Measurements from ENCODE around the gene CRP.

Gene CRP

DNA sequence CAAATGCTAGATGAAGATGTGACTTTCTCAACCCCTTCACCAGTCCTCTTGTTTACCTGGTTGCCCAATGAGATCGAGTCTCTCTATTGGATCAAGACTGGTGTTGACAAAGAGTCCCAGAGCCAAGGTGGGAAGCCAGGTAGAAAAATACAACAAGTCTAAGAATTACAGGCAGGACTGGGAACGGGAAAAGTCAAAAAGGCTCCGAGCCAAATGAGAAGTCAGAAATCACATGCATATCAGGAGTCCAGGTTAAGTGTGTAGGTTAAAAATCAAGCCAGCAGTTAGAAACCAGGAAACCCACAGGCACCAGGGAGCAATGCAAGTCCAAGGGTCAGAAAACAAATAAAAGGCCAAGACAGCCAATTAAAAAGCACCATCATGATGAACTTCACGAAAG lies 39.0 kb upstream of the CRP start:
- TF ChIP-seq, protein P1, sequence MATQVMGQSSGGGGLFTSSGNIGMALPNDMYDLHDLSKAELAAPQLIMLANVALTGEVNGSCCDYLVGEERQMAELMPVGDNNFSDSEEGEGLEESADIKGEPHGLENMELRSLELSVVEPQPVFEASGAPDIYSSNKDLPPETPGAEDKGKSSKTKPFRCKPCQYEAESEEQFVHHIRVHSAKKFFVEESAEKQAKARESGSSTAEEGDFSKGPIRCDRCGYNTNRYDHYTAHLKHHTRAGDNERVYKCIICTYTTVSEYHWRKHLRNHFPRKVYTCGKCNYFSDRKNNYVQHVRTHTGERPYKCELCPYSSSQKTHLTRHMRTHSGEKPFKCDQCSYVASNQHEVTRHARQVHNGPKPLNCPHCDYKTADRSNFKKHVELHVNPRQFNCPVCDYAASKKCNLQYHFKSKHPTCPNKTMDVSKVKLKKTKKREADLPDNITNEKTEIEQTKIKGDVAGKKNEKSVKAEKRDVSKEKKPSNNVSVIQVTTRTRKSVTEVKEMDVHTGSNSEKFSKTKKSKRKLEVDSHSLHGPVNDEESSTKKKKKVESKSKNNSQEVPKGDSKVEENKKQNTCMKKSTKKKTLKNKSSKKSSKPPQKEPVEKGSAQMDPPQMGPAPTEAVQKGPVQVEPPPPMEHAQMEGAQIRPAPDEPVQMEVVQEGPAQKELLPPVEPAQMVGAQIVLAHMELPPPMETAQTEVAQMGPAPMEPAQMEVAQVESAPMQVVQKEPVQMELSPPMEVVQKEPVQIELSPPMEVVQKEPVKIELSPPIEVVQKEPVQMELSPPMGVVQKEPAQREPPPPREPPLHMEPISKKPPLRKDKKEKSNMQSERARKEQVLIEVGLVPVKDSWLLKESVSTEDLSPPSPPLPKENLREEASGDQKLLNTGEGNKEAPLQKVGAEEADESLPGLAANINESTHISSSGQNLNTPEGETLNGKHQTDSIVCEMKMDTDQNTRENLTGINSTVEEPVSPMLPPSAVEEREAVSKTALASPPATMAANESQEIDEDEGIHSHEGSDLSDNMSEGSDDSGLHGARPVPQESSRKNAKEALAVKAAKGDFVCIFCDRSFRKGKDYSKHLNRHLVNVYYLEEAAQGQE (IDR thresholded peaks at IDR 0.05; ENCODE audit: insufficient read depth in 1 of 2, low read depth in 2 of 2, low read length in 2 of 2): no peak
- TF ChIP-seq POLR2AphosphoS5 (IDR thresholded peaks at IDR 0.05; ENCODE audit: low read depth, low read length) (no peak), SIN3A (IDR thresholded peaks at IDR 0.05; ENCODE audit: borderline replicate concordance, insufficient read depth, low read length) (no peak), FOXP2 (optimal IDR thresholded peaks at IDR 0.05; ENCODE audit: borderline replicate concordance, extremely low read depth, extremely low read length, insufficient read depth) (no peak), TAF1 (IDR thresholded peaks at IDR 0.05; ENCODE audit: borderline replicate concordance, insufficient read depth, low read length) (no peak)

DNA sequence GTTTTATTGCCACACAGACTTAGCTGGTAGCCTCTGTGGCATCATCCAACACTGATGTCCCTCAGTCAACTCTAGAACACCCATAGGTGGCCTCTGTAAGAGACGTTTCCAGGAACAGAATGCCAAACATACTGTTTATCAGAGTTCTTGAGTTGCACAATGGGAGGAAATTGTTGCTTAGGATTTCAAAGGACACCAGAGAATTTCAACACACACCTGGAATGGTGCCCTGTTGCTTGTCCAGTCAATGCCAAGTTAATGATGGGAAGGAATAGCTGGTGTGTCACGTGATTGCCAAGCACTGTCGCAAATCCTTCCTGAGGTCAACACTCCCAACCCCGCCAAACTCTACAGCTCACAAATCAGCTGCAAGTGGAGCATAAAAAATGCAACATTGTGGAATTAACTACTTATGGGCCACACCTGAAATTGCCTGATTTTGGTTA lies 37.8 kb upstream of the CRP start:
- no peak for TF ChIP-seq SIN3A (IDR thresholded peaks at IDR 0.05; ENCODE audit: borderline replicate concordance, insufficient read depth, low read length)
- TF ChIP-seq, protein P1 (IDR thresholded peaks at IDR 0.05; ENCODE audit: insufficient read depth in 1 of 2, low read depth in 2 of 2, low read length in 2 of 2): no peak
- TF ChIP-seq TAF1 (IDR thresholded peaks at IDR 0.05; ENCODE audit: borderline replicate concordance, insufficient read depth, low read length): no peak
- no peak for TF ChIP-seq FOXP2 (optimal IDR thresholded peaks at IDR 0.05; ENCODE audit: borderline replicate concordance, extremely low read depth, extremely low read length, insufficient read depth)
- no peak for TF ChIP-seq POLR2AphosphoS5 (IDR thresholded peaks at IDR 0.05; ENCODE audit: low read depth, low read length)

DNA sequence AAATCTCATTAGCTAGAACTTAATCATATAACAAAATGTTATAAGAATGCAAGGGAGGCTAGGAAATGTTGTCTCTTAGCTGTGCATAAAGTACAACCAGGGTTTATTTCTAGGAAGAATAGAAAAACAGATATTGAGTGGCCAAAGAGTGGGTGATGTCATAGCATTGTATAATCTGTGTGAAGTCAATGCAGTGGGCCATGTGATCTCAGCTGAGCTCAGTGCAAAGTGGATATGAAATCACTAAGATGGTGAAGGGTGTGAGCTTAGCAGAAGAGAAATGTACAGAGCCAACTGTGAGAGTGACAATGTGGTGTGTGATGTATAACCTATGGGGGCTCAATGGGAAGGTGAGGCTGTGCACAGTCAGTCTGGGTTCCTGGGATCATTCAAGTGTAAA lies 36.6 kb upstream of the CRP start:
- TF ChIP-seq, protein P1 (IDR thresholded peaks at IDR 0.05; ENCODE audit: insufficient read depth in 1 of 2, low read depth in 2 of 2, low read length in 2 of 2): no peak
- no peak for TF ChIP-seq TAF1 (IDR thresholded peaks at IDR 0.05; ENCODE audit: borderline replicate concordance, insufficient read depth, low read length)
- no peak for TF ChIP-seq FOXP2 (optimal IDR thresholded peaks at IDR 0.05; ENCODE audit: borderline replicate concordance, extremely low read depth, extremely low read length, insufficient read depth)
- no peak for TF ChIP-seq SIN3A (IDR thresholded peaks at IDR 0.05; ENCODE audit: borderline replicate concordance, insufficient read depth, low read length)
- no peak for TF ChIP-seq POLR2AphosphoS5 (IDR thresholded peaks at IDR 0.05; ENCODE audit: low read depth, low read length)

DNA sequence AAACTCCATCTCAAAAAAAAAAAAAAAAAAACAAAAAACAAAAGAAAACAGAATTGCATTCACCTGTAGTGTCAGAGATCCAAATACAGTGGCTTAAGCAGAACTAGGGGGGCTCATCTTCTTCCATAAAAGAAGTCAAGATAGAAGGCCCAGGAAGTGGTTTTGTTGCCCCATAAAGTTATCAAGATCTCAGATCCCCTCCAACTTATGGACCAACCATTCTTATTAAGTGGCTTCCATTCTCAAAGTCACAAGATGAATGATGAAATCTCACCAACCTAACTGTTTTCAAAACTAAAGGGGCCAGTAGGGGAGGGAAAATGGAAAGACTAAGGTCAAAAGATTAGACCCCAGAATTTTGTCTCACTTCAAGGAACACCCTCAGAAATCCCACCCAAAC lies 36.2 kb upstream of the CRP start:
- TF ChIP-seq POLR2AphosphoS5 (IDR thresholded peaks at IDR 0.05; ENCODE audit: low read depth, low read length): no peak
- TF ChIP-seq SIN3A (IDR thresholded peaks at IDR 0.05; ENCODE audit: borderline replicate concordance, insufficient read depth, low read length): no peak
- TF ChIP-seq FOXP2 (optimal IDR thresholded peaks at IDR 0.05; ENCODE audit: borderline replicate concordance, extremely low read depth, extremely low read length, insufficient read depth): no peak
- TF ChIP-seq, protein P1 (IDR thresholded peaks at IDR 0.05; ENCODE audit: insufficient read depth in 1 of 2, low read depth in 2 of 2, low read length in 2 of 2): no peak
- no peak for TF ChIP-seq TAF1 (IDR thresholded peaks at IDR 0.05; ENCODE audit: borderline replicate concordance, insufficient read depth, low read length)

DNA sequence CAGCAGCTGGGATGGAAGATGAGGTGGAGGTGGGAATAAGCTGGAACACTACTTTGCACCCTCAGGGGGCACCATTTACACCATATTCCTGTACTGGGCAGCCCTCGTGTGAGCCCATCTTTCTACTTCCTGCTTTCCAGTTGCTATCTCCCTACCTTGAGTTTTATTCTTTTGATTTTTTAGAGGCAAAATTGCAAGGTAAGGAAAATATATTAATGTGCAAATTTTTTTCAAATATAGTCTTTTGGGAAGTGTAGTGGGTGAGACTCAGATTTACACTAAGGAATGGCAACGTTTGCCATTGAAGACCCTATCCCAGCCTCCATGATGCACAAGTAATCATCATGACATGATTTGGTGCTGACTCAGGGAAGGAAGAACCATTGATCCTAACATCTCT lies 35.2 kb upstream of the CRP start:
- TF ChIP-seq POLR2AphosphoS5 (IDR thresholded peaks at IDR 0.05; ENCODE audit: low read depth, low read length): no peak
- TF ChIP-seq, protein P1 (IDR thresholded peaks at IDR 0.05; ENCODE audit: insufficient read depth in 1 of 2, low read depth in 2 of 2, low read length in 2 of 2): no peak
- no peak for TF ChIP-seq FOXP2 (optimal IDR thresholded peaks at IDR 0.05; ENCODE audit: borderline replicate concordance, extremely low read depth, extremely low read length, insufficient read depth)
- TF ChIP-seq SIN3A (IDR thresholded peaks at IDR 0.05; ENCODE audit: borderline replicate concordance, insufficient read depth, low read length): no peak
- TF ChIP-seq TAF1 (IDR thresholded peaks at IDR 0.05; ENCODE audit: borderline replicate concordance, insufficient read depth, low read length): no peak

All from PFSK-1 (cell line).